ENCODE data around the gene CYP4A11. TPM values are rescaled to one million over a fixed set of nuclear protein-coding genes. Genes with fewer than 3 reads are reported as not detected.
"Not testable (repeated sequence)": the region's sequence is repeated elsewhere in the genome, so short reads cannot be mapped to it uniquely, and the experiment has no call there.

Gene CYP4A11
- total and polyA plus RNA-seq, 10 of the 15 experiments (the other 5 are each of a cell fraction or from before 2014, with no cell fraction given): 0.13 TPM; not detected in 9

DNA sequence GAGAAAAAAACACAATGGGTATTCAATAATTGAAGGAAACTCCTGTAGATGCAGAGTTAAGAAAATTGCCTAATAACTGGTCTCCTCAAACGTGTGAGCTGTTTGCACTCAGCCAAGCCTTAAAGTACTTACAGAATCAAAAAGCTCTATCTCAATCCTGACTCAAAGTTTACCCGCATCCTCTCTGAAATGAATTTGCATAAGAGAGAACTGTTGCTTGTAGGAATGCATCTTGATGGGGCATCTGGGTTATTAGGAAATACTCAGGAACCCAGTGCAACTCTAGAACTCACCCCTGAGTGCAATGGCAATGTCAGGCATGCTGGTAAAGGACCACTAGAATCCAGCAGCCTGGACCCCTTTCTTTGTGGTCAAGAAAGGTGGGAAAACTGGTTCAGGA is 12.6 kb upstream of the CYP4A11 start:
- H4K20me1 ChIP-seq (ENCODE audit: control insufficient read depth, insufficient read depth); H3K27me3 ChIP-seq (replicated peaks in 1 of 2; ENCODE audit: control insufficient read depth in 2 of 2, insufficient read depth in 2 of 2, low read length in 1 of 2); FAIRE-seq; H3K79me2 ChIP-seq (ENCODE audit: control insufficient read depth, insufficient read depth, low read length); CTCF ChIA-PET; H3K4me1 ChIP-seq (ENCODE audit: control insufficient read depth, insufficient read depth, low read length); H3K4me3 ChIP-seq; H3K36me3 ChIP-seq (ENCODE audit: control insufficient read depth in 2 of 2, insufficient read depth in 2 of 2, low read length in 1 of 2); RAD21 ChIA-PET (ENCODE audit: unreplicated experiment); ATAC-seq; DNase-seq (ENCODE audit: low read depth, low spot score); H3K27ac ChIP-seq (ENCODE audit: control insufficient read depth, insufficient read depth); in situ Hi-C loops (cut with MboI); BruUV-seq (replicated peaks); POLR2A ChIA-PET; SMC1A ChIA-PET (ENCODE audit: uncharacterized antibody, unreplicated experiment); intact Hi-C loops (cut with micrococcal nuclease; ENCODE audit: unreplicated experiment); H3K9ac ChIP-seq (ENCODE audit: control insufficient read depth, insufficient read depth, low read length); H2AFZ ChIP-seq (ENCODE audit: control insufficient read depth, low read depth, low read length); H3K9me3 ChIP-seq (replicated peaks; ENCODE audit: control insufficient read depth, insufficient read depth, low read length); H3K4me2 ChIP-seq (ENCODE audit: control insufficient read depth, insufficient read depth): not testable (repeated sequence)
- 0% methylated on average over 2 of the region's 2 CpGs for WGBS (ENCODE audit: insufficient coverage, insufficient replicate concordance, low lambda C conversion rate, missing lambda C conversion rate)

DNA sequence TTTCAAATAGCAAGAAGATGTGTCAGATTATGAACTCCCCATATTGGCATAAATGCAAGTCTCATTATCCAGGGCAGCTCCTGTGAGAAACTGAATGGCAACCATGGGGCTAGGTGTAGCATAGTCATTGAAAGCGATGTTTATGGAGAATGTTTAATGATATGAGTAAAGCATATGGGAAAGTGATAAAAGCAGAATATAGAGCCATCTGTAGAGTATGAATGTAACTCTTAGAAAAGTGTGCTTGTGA is 8.1 kb upstream of the CYP4A11 start:
- RAD21 ChIA-PET (ENCODE audit: unreplicated experiment); H3K4me3 ChIP-seq; H3K36me3 ChIP-seq (ENCODE audit: control insufficient read depth in 2 of 2, insufficient read depth in 2 of 2, low read length in 1 of 2); H3K79me2 ChIP-seq (ENCODE audit: control insufficient read depth, insufficient read depth, low read length); H4K20me1 ChIP-seq (ENCODE audit: control insufficient read depth, insufficient read depth); ATAC-seq; H2AFZ ChIP-seq (ENCODE audit: control insufficient read depth, low read depth, low read length); H3K27ac ChIP-seq (ENCODE audit: control insufficient read depth, insufficient read depth); FAIRE-seq; in situ Hi-C loops (cut with MboI); H3K27me3 ChIP-seq (replicated peaks in 1 of 2; ENCODE audit: control insufficient read depth in 2 of 2, insufficient read depth in 2 of 2, low read length in 1 of 2); BruUV-seq (replicated peaks); DNase-seq (ENCODE audit: low read depth, low spot score); H3K4me1 ChIP-seq (ENCODE audit: control insufficient read depth, insufficient read depth, low read length); H3K9me3 ChIP-seq (replicated peaks; ENCODE audit: control insufficient read depth, insufficient read depth, low read length); POLR2A ChIA-PET; H3K9ac ChIP-seq (ENCODE audit: control insufficient read depth, insufficient read depth, low read length); CTCF ChIA-PET; intact Hi-C loops (cut with micrococcal nuclease; ENCODE audit: unreplicated experiment); SMC1A ChIA-PET (ENCODE audit: uncharacterized antibody, unreplicated experiment); H3K4me2 ChIP-seq (ENCODE audit: control insufficient read depth, insufficient read depth): not testable (repeated sequence)
- WGBS (ENCODE audit: insufficient coverage, insufficient replicate concordance, low lambda C conversion rate, missing lambda C conversion rate): 0% methylated on average over 1 of the region's 1 CpG
